MCF 10A (cell line): ENCODE data around the gene MTOR. TPM values are rescaled to one million over a fixed set of nuclear protein-coding genes. Genes with fewer than 3 reads are reported as not detected.
"Not testable (repeated sequence)": the region's sequence is repeated elsewhere in the genome, so short reads cannot be mapped to it uniquely, and the experiment has no call there.

Experiments used
- BruUV-seq: library from RNA; stranded (reverse); fragments of 400-500 nt; replicated peaks from 2 replicates; lab custom pipeline; 2021; lab: Mats Ljungman, UMichigan
- CTCF ChIA-PET: fragments of 300-600 bp; sonication (Branson Sonifier 250); formaldehyde crosslinking; extraction: SDS; loops from one replicate; lab custom pipeline; 2021; ENCODE audit warnings: antibody characterized with exemption, inconsistent platforms; lab: Yijun Ruan, JAX
- POLR2A ChIA-PET: fragments of 300-600, 350-650 bp; sonication (Branson Sonifier 250); formaldehyde crosslinking; extraction: SDS; loops from one replicate; lab custom pipeline; 2020; ENCODE audit warnings: antibody characterized with exemption, inconsistent platforms; lab: Yijun Ruan, JAX
- DNase-seq: peaks from one replicate; pipeline ENCODE4 v3.0.0-alpha.2; 2018; ENCODE audit not compliant: unreplicated experiment
- H3K27ac Mint-ChIP-seq: one replicate; pipeline ENCODE4 v1.8.0; 2022; ENCODE audit warnings: mild to moderate bottlenecking, low read depth, mixed read lengths; ENCODE audit not compliant: unreplicated experiment
- H3K27me3 Mint-ChIP-seq: one replicate; pipeline ENCODE4 v1.8.0; 2022; ENCODE audit warnings: mixed read lengths; ENCODE audit not compliant: insufficient read depth, unreplicated experiment
- H3K36me3 Mint-ChIP-seq: one replicate; pipeline ENCODE4 v1.8.0; 2022; ENCODE audit warnings: mild to moderate bottlenecking, moderate library complexity, mixed read lengths; ENCODE audit not compliant: insufficient read depth, unreplicated experiment
- H3K4me1 Mint-ChIP-seq: one replicate; pipeline ENCODE4 v1.8.0; 2022; ENCODE audit warnings: mixed read lengths; ENCODE audit not compliant: insufficient read depth, unreplicated experiment
- H3K4me3 Mint-ChIP-seq: one replicate; pipeline ENCODE4 v1.8.0; 2022; ENCODE audit warnings: mild to moderate bottlenecking, moderate library complexity, mixed read lengths; ENCODE audit not compliant: unreplicated experiment
- H3K9me3 Mint-ChIP-seq: one replicate; pipeline ENCODE4 v1.8.0; 2022; ENCODE audit warnings: mixed read lengths; ENCODE audit not compliant: unreplicated experiment
- CTCF ChIP-seq: fragments of 200-600 bp; IDR thresholded peaks from one replicate; pipeline ENCODE4 v1.8.0; 2022; ENCODE audit warnings: antibody characterized with exemption, mild to moderate bottlenecking; ENCODE audit not compliant: unreplicated experiment
- intact Hi-C: fragments of 100-400 bp; cut with micrococcal nuclease; formaldehyde crosslinking; loops from 2 replicates; pipeline ENCODE4 v1.14.1; 2022
- total RNA-seq: library from RNA; stranded (reverse); gene quantifications from 2 replicates; pipeline ENCODE4 v1.2.3, GENCODE V29; 2022

MTOR gene
- total RNA-seq, 1 experiment from 2014 or later, result 45.9 TPM

- H3K4me3 Mint-ChIP-seq, result no peak overlapping the region
- ChIA-PET CTCF (interaction anchor here (1.0 kb wide), 1 partner anchor 9 kb away, joined by 3 read pairs; no protein-coding TSS in a partner anchor), POLR2A (interaction anchor here (2.1 kb wide), 1 partner anchor 9 kb away, joined by 11 read pairs; the partner anchor contains the start of gene EXOSC10)
- BruUV-seq, result no TSS peak
- no peaks in the 10 kb centered on the region for H3K4me1 Mint-ChIP-seq
- no peaks in the 10 kb centered on the region for H3K27me3 Mint-ChIP-seq
- H3K9me3 Mint-ChIP-seq, result no peaks in the 10 kb centered on the region
- intact Hi-C loops, result no loop called here
- peaks cover 73% of the 10 kb centered on the region for H3K36me3 Mint-ChIP-seq
- DNase-seq, result no peak
- H3K27ac Mint-ChIP-seq, result no peak overlapping the region
- TF ChIP-seq CTCF, result no peak
Measured at GRCh38 chr1:11107599-11107998, 154.8 kb downstream of the MTOR start.

GRCh38 chr1:11105586-11105985 lies 156.8 kb downstream of the MTOR start:
- Mint-ChIP-seq H3K27ac (no peak overlapping the region), H3K4me3 (no peak overlapping the region), H3K9me3 (no peaks in the 10 kb centered on the region), H3K4me1 (no peaks in the 10 kb centered on the region), H3K36me3 (peaks cover 53% of the 10 kb centered on the region), H3K27me3 (no peaks in the 10 kb centered on the region)
- no peak for TF ChIP-seq CTCF
- DNase-seq, result no peak
- intact Hi-C loops, result no loop called here
- ChIA-PET POLR2A (no interaction called here), CTCF (no interaction called here)
- no TSS peak for BruUV-seq

- peak overlapping the region; percentile 15 for H3K4me3 Mint-ChIP-seq
- no TSS peak for BruUV-seq
- TF ChIP-seq CTCF, result no peak
Measured at GRCh38 chr1:11101347-11101746, 161.0 kb downstream of the MTOR start.

DNA sequence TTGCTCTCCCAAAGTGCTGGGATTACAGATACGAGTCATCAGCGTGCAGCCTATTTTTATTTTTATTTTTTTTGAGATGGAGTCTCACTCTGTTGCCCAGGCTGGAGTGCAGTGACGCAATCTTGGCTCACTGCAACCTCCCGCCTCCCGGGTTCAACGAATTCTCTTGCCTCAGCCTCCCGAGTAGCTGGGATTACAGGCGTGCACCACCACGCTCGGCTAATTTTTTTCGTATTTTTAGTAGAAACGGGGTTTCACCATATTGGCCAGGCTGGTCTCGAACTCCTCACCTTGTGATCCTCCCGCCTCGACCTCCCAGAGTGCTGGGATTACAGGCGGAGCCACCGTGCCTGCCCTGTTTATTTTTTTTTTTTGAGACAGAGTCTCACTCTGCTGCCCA lies 161.5 kb downstream of the MTOR start:
- H3K4me3 Mint-ChIP-seq, H3K9me3 Mint-ChIP-seq, H3K27me3 Mint-ChIP-seq, BruUV-seq, H3K27ac Mint-ChIP-seq, intact Hi-C loops, DNase-seq, H3K4me1 Mint-ChIP-seq: not testable (repeated sequence)
- CTCF ChIA-PET, result interaction anchor here (0.6 to 0.7 kb wide), 2 partner anchors 22 to 34 kb away, joined by 3 to 6 read pairs; no protein-coding TSS in a partner anchor
- POLR2A ChIA-PET, result interaction anchor here (2.0 kb wide), 1 partner anchor 12 kb away, joined by 9 read pairs; no protein-coding TSS in a partner anchor
- H3K36me3 Mint-ChIP-seq, result peaks cover 39% of the 10 kb centered on the region

More at GRCh38 chr1:11101347-11101746, 161.0 kb downstream of the MTOR start:
- ChIA-PET CTCF (interaction anchor here (0.7 kb wide), 1 partner anchor 34 kb away, joined by 6 read pairs; no protein-coding TSS in a partner anchor), POLR2A (interaction anchor here (0.6 kb wide), 1 partner anchor 97 kb away, joined by 3 read pairs; no protein-coding TSS in a partner anchor)
- H3K36me3 Mint-ChIP-seq, result peaks cover 39% of the 10 kb centered on the region
- H3K4me1 Mint-ChIP-seq, result peaks cover 7% of the 10 kb centered on the region
- no peak overlapping the region for H3K27ac Mint-ChIP-seq
- no peaks in the 10 kb centered on the region for H3K27me3 Mint-ChIP-seq
- no peaks in the 10 kb centered on the region for H3K9me3 Mint-ChIP-seq
- intact Hi-C loops, result no loop called here
- DNase-seq, result no peak
